Measurements from ENCODE around the gene GPALPP1.

The GPALPP1 gene

DNA sequence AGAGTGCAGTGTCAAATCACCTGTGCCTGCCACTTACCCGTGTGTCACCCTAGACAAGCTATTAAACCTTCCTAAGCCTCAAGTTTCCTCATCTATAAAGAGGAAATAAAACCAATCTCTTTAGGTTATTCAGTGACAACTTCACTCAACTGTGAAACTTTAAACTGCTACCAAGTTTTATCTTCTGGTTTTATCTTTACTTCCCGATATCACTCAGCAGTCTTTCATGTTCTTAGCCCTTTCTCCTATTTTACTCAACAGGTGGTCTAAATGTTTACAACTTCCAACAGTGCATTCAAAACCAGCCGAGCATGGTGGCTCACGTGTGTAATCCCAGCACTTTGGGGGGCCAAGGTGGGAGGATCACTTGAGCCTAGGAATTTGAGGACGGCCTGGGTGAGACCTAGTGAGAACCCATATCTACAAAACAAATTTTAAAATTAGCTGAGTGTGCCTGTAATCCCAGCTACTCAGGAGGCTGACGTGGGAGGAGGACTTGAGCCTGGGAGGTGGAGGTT, 59.6 kb downstream of the GPALPP1 start:
- Histone ChIP-seq H3K4me2 (ENCODE audit: low read depth, low read length) (no peak overlapping the region), H3F3A (ENCODE audit: insufficient read depth, low read length) (no peaks in the 10 kb centered on the region), H3K4me1 (ENCODE audit: low read length) (no peaks in the 10 kb centered on the region), H4K20me1 (ENCODE audit: insufficient read depth, low read length) (no peaks in the 10 kb centered on the region), H3K9me2 (replicated peaks; ENCODE audit: insufficient read depth, low read length) (no peaks in the 10 kb centered on the region), H3K79me2 (ENCODE audit: low read length) (no peaks in the 10 kb centered on the region), H3K4me3 (ENCODE audit: low read length) (no peak overlapping the region), H3K27ac (ENCODE audit: low read length) (no peak overlapping the region), H3K9ac (ENCODE audit: low read length) (no peak overlapping the region), H3K27me3 (replicated peaks; ENCODE audit: insufficient read depth, low read length) (no peaks in the 10 kb centered on the region), H2AFZ (ENCODE audit: low read length) (no peak overlapping the region), H3K36me3 (replicated peaks; ENCODE audit: insufficient read depth, low read length) (no peaks in the 10 kb centered on the region), H3K9me3 (replicated peaks; ENCODE audit: insufficient read depth, low read length) (no peaks in the 10 kb centered on the region)
- TF ChIP-seq, protein P1, sequence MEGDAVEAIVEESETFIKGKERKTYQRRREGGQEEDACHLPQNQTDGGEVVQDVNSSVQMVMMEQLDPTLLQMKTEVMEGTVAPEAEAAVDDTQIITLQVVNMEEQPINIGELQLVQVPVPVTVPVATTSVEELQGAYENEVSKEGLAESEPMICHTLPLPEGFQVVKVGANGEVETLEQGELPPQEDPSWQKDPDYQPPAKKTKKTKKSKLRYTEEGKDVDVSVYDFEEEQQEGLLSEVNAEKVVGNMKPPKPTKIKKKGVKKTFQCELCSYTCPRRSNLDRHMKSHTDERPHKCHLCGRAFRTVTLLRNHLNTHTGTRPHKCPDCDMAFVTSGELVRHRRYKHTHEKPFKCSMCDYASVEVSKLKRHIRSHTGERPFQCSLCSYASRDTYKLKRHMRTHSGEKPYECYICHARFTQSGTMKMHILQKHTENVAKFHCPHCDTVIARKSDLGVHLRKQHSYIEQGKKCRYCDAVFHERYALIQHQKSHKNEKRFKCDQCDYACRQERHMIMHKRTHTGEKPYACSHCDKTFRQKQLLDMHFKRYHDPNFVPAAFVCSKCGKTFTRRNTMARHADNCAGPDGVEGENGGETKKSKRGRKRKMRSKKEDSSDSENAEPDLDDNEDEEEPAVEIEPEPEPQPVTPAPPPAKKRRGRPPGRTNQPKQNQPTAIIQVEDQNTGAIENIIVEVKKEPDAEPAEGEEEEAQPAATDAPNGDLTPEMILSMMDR (IDR thresholded peaks at IDR 0.05; ENCODE audit: low read length): no peak
- no peak for TF ChIP-seq EZH2phosphoT487 (IDR thresholded peaks at IDR 0.05; ENCODE audit: low read length)
- TF ChIP-seq EZH2 (optimal IDR thresholded peaks at IDR 0.05; ENCODE audit: low read depth, low read length): no peak
- no peak for DNase-seq

DNA sequence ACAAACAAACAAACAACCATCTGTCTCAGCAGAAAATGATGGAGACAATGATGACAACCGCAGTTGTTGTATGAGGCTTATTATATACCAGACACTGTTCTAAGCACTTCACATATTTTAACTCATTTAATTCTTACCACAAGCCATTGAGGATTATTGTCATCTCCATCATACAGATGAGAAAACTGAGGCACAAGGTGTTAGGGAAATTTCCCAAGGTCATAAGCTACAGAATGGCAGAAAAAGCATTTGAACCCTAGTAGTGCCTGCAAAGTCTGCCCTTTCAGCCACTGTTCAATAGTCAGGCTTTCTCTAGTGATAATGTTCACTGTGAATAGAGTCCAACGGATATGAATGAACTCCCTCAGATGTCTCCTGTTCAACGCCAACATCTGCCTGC, 60.1 kb downstream of the GPALPP1 start:
- H3K36me3 ChIP-seq (replicated peaks; ENCODE audit: insufficient read depth, low read length): no peaks in the 10 kb centered on the region
- TF ChIP-seq EZH2 (optimal IDR thresholded peaks at IDR 0.05; ENCODE audit: low read depth, low read length) (no peak), EZH2phosphoT487 (IDR thresholded peaks at IDR 0.05; ENCODE audit: low read length) (no peak)
- TF ChIP-seq, protein P1 (IDR thresholded peaks at IDR 0.05; ENCODE audit: low read length): no peak
- no peaks in the 10 kb centered on the region for H4K20me1 ChIP-seq (ENCODE audit: insufficient read depth, low read length)
- H3K4me3 ChIP-seq (ENCODE audit: low read length): no peak overlapping the region
- no peak overlapping the region for H2AFZ ChIP-seq (ENCODE audit: low read length)
- no peak overlapping the region for H3K4me2 ChIP-seq (ENCODE audit: low read depth, low read length)
- no peaks in the 10 kb centered on the region for H3K79me2 ChIP-seq (ENCODE audit: low read length)
- H3K4me1 ChIP-seq (ENCODE audit: low read length): no peaks in the 10 kb centered on the region
- H3K9me2 ChIP-seq (replicated peaks; ENCODE audit: insufficient read depth, low read length): no peaks in the 10 kb centered on the region
- no peak overlapping the region for H3K9ac ChIP-seq (ENCODE audit: low read length)
- DNase-seq: no peak
- H3K27ac ChIP-seq (ENCODE audit: low read length): no peak overlapping the region
- H3K27me3 ChIP-seq (replicated peaks; ENCODE audit: insufficient read depth, low read length): no peaks in the 10 kb centered on the region
- no peaks in the 10 kb centered on the region for H3F3A ChIP-seq (ENCODE audit: insufficient read depth, low read length)
- H3K9me3 ChIP-seq (replicated peaks; ENCODE audit: insufficient read depth, low read length): no peaks in the 10 kb centered on the region

- no peak overlapping the region for H3K27ac ChIP-seq (ENCODE audit: low read length)
- no peak for DNase-seq
Observed at GRCh38 chr13:45051315-45051714, 62.0 kb downstream of the GPALPP1 start.

More at GRCh38 chr13:45051315-45051714, 62.0 kb downstream of the GPALPP1 start:
- Histone ChIP-seq H4K20me1 (ENCODE audit: insufficient read depth, low read length) (no peaks in the 10 kb centered on the region), H2AFZ (ENCODE audit: low read length) (no peak overlapping the region), H3K9me3 (replicated peaks; ENCODE audit: insufficient read depth, low read length) (no peaks in the 10 kb centered on the region), H3K79me2 (ENCODE audit: low read length) (no peaks in the 10 kb centered on the region), H3K27me3 (replicated peaks; ENCODE audit: insufficient read depth, low read length) (no peaks in the 10 kb centered on the region), H3K9ac (ENCODE audit: low read length) (no peak overlapping the region), H3F3A (ENCODE audit: insufficient read depth, low read length) (no peaks in the 10 kb centered on the region), H3K4me2 (ENCODE audit: low read depth, low read length) (no peak overlapping the region), H3K4me1 (ENCODE audit: low read length) (no peaks in the 10 kb centered on the region), H3K9me2 (replicated peaks; ENCODE audit: insufficient read depth, low read length) (no peaks in the 10 kb centered on the region), H3K4me3 (ENCODE audit: low read length) (no peak overlapping the region), H3K36me3 (replicated peaks; ENCODE audit: insufficient read depth, low read length) (no peaks in the 10 kb centered on the region)
- TF ChIP-seq EZH2 (optimal IDR thresholded peaks at IDR 0.05; ENCODE audit: low read depth, low read length) (no peak), EZH2phosphoT487 (IDR thresholded peaks at IDR 0.05; ENCODE audit: low read length) (no peak)
- TF ChIP-seq, protein P1 (IDR thresholded peaks at IDR 0.05; ENCODE audit: low read length): no peak
